ENCODE data around the gene NXN.

DNA sequence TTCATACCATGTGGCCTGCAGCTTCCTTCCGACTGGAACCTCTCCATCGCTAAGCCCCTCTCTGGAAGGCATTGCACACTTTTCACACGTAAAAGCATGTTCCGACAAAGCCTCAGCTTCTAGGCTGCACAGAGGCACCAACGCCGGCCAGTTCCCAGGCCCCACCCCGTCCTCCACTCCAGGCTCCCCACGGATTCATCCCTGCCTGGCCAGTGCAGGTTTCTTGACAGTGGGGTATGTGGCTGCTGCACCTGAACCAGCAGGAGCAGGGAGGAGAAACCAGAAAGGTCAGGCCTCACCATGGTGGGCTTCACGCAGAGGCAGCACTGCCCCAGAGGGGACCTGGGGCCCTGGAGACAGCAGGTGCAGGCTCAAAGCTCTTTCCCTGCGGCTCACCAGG lies 31.6 kb upstream of the NXN start:
- TF ChIP-seq CTCF (IDR thresholded peaks at IDR 0.05; ENCODE audit: low read depth, low read length, poor library complexity, severe bottlenecking) (no peak), EZH2phosphoT487 (IDR thresholded peaks at IDR 0.05; ENCODE audit: borderline replicate concordance, low read length) (no peak)
